OCI-LY1 (cell line): Measurements from ENCODE around the gene CYTL1.

Experiments
- EZH2 ChIP-seq: fragments of 200-600 bp; sonication (generic), shearing (Covaris generic); IDR thresholded peaks from 2 replicates; pipeline ENCODE4 v1.8.0; 2017; ENCODE audit warnings: borderline replicate concordance, mixed run types, mild to moderate bottlenecking, antibody characterized with exemption, low read length, moderate library complexity, mixed read lengths
- TF ChIP-seq, protein P1 (sequence below): fragments of 200-600 bp; sonication (generic), shearing (Covaris generic); IDR thresholded peaks from 2 replicates; pipeline ENCODE4 v1.5.1; 2017; ENCODE audit warnings: mild to moderate bottlenecking, antibody characterized with exemption, low read length, moderate library complexity, mixed read lengths

DNA sequence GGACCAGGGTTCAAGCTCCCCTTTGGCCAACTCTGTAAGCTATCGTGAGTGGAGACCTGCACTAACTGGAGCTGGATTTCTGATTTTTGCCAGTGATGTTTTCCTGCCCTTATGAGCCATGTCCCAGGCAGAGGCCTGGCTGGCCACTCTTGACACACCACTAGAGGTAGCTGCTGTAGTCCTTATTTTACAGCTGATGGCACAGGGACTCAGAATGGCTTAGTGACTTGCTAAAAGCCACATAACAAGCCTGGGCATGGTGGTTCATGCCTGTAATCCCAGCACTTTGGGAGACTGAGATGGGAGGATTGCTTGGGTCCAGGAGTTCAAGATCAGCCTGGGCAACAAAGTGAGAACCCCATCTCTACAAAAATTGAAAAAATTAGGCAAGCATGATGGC is 33.4 kb downstream of the CYTL1 start:
- TF ChIP-seq, protein P1, sequence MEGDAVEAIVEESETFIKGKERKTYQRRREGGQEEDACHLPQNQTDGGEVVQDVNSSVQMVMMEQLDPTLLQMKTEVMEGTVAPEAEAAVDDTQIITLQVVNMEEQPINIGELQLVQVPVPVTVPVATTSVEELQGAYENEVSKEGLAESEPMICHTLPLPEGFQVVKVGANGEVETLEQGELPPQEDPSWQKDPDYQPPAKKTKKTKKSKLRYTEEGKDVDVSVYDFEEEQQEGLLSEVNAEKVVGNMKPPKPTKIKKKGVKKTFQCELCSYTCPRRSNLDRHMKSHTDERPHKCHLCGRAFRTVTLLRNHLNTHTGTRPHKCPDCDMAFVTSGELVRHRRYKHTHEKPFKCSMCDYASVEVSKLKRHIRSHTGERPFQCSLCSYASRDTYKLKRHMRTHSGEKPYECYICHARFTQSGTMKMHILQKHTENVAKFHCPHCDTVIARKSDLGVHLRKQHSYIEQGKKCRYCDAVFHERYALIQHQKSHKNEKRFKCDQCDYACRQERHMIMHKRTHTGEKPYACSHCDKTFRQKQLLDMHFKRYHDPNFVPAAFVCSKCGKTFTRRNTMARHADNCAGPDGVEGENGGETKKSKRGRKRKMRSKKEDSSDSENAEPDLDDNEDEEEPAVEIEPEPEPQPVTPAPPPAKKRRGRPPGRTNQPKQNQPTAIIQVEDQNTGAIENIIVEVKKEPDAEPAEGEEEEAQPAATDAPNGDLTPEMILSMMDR: peak; percentile 15; the same call in 1 of the 2 replicates
- no peak for TF ChIP-seq EZH2
